ENCODE measurements around the gene TNNC1. TPM values are rescaled to one million over a fixed set of nuclear protein-coding genes. Genes with fewer than 3 reads are reported as not detected.
A peak's percentile ranks its signal among the peaks of the same experiment; 100 is the strongest.

The TNNC1 gene
- total and polyA plus RNA-seq, 10 of the 15 experiments (the other 5 are each of a cell fraction or from before 2014, with no cell fraction given) = 0.13 to 1.3 (median 0.53) TPM; not detected in 2

DNA sequence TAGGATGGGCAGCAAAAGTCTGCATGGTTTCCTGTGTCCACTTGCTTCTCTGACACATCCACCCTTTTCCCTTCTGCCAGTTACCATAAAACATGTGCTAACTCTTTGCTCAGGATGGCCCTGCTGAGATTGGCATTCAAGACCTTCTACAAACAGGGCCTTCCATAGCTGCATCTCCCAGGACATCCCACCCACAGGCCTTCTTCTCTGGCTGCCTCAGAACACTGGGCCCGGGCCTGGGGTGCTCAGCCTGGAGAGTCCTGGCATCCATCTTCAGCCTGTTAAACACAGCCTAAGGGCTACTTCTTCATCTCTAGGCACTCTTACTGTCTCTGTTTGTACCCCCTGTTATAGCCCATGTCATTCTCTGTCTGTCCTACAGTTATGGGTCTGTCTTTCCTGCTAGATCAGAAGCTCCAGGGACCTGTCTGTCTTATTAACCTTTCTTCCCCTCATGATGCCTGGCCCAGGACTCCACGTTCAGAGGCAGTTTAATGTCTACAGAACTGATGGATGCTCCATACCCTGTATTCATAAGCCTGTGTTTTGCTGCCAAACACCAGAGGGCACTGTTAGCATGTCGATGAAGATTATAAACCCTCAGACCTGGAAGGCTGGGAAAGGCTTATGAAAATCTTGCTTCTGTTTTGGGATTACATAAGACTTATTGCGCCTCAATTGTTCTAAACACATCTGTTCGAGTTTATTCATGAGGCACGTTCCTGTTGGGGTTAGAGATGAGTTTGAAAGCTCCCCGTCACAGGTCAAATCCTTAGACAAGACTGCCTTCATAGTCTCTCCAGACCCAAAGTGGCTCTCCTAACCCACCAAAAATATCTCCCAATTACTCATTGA lies 25.5 kb downstream of the TNNC1 start:
- Histone ChIP-seq H4K20me1 (ENCODE audit: control insufficient read depth, insufficient read depth) (no peaks in the 10 kb centered on the region), H3K27me3 (replicated peaks in 1 of 2; ENCODE audit: control insufficient read depth in 2 of 2, insufficient read depth in 2 of 2, low read length in 1 of 2) (no peaks in the 10 kb centered on the region), H3K4me2 (ENCODE audit: control insufficient read depth, insufficient read depth) (no peak overlapping the region), H3K79me2 (ENCODE audit: control insufficient read depth, insufficient read depth, low read length) (no peaks in the 10 kb centered on the region), H3K36me3 (ENCODE audit: control insufficient read depth in 2 of 2, insufficient read depth in 2 of 2, low read length in 1 of 2) (no peaks in the 10 kb centered on the region), H2AFZ (ENCODE audit: control insufficient read depth, low read depth, low read length) (no peak overlapping the region), H3K9ac (ENCODE audit: control insufficient read depth, insufficient read depth, low read length) (no peak overlapping the region), H3K27ac (ENCODE audit: control insufficient read depth, insufficient read depth) (no peak overlapping the region), H3K4me3 (no peak overlapping the region), H3K9me3 (replicated peaks; ENCODE audit: control insufficient read depth, insufficient read depth, low read length) (no peaks in the 10 kb centered on the region), H3K4me1 (ENCODE audit: control insufficient read depth, insufficient read depth, low read length) (no peaks in the 10 kb centered on the region)
- ChIA-PET RAD21 (ENCODE audit: unreplicated experiment) (interaction anchor here (1.0 to 2.6 kb wide), 2 partner anchors 17 to 19 kb away, joined by 4 to 9 read pairs; partner anchors contain the start of gene SEMA3G), SMC1A (ENCODE audit: uncharacterized antibody, unreplicated experiment) (interaction anchor here (0.7 to 2.6 kb wide), 7 partner anchors 11 to 39 kb away, joined by 3 to 14 read pairs (median 5); partner anchors contain the start of gene SEMA3G), CTCF (interaction anchor here (0.6 to 8.8 kb wide), 15 partner anchors 8 to 240 kb away, joined by 3 to 147 read pairs (median 4); partner anchors contain the start of genes SEMA3G and TNNC1), POLR2A (interaction anchor here (1.1 to 1.8 kb wide), 2 partner anchors 9 to 16 kb away, joined by 3 to 4 read pairs; no protein-coding TSS in a partner anchor)
- BruUV-seq (replicated peaks) = no TSS peak
- DNase-seq (ENCODE audit: low read depth, low spot score) (no peak), ATAC-seq (peak; percentile 95), FAIRE-seq (peak; percentile 92)
- in situ Hi-C loops (cut with MboI) = no loop called here
- intact Hi-C loops (cut with micrococcal nuclease; ENCODE audit: unreplicated experiment) = loop anchor here (1.0 kb wide), 1 partner anchor 19 kb away; no protein-coding TSS in a partner anchor
- TF ChIP-seq CREB1 (IDR thresholded peaks at IDR 0.05; ENCODE audit: low read depth) (no peak), SMC3 (IDR thresholded peaks at IDR 0.05; ENCODE audit: borderline replicate concordance, low read length) (peak; percentile 77), RAD21 (IDR thresholded peaks at IDR 0.05; ENCODE audit: insufficient read depth, low read depth, low read length) (peak; percentile 74)
- TF ChIP-seq, protein P1, sequence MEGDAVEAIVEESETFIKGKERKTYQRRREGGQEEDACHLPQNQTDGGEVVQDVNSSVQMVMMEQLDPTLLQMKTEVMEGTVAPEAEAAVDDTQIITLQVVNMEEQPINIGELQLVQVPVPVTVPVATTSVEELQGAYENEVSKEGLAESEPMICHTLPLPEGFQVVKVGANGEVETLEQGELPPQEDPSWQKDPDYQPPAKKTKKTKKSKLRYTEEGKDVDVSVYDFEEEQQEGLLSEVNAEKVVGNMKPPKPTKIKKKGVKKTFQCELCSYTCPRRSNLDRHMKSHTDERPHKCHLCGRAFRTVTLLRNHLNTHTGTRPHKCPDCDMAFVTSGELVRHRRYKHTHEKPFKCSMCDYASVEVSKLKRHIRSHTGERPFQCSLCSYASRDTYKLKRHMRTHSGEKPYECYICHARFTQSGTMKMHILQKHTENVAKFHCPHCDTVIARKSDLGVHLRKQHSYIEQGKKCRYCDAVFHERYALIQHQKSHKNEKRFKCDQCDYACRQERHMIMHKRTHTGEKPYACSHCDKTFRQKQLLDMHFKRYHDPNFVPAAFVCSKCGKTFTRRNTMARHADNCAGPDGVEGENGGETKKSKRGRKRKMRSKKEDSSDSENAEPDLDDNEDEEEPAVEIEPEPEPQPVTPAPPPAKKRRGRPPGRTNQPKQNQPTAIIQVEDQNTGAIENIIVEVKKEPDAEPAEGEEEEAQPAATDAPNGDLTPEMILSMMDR (IDR thresholded peaks at IDR 0.05 in 2 of 3, conservative IDR thresholded peaks at IDR 0.05 in 1 of 3; ENCODE audit: control insufficient read depth in 2 of 3, extremely low read depth in 1 of 3, insufficient read depth in 1 of 3, low read depth in 3 of 3, low read length in 3 of 3) = peak; percentile 72 to 78 (median 77)
- WGBS (ENCODE audit: insufficient coverage, insufficient replicate concordance, low lambda C conversion rate, missing lambda C conversion rate) = 7% methylated on average over 7 of the region's 7 CpGs
